T-helper 2 cell (primary cell): ENCODE measurements around the gene SCAMP4.

ENCODE experiments used
- DNase-seq, 5 experiments: peaks; one replicate each; pipeline versions ENCODE4 v3.0.0 to v3.0.0-alpha.2; 2012 to 2022

The SCAMP4 gene

DNA sequence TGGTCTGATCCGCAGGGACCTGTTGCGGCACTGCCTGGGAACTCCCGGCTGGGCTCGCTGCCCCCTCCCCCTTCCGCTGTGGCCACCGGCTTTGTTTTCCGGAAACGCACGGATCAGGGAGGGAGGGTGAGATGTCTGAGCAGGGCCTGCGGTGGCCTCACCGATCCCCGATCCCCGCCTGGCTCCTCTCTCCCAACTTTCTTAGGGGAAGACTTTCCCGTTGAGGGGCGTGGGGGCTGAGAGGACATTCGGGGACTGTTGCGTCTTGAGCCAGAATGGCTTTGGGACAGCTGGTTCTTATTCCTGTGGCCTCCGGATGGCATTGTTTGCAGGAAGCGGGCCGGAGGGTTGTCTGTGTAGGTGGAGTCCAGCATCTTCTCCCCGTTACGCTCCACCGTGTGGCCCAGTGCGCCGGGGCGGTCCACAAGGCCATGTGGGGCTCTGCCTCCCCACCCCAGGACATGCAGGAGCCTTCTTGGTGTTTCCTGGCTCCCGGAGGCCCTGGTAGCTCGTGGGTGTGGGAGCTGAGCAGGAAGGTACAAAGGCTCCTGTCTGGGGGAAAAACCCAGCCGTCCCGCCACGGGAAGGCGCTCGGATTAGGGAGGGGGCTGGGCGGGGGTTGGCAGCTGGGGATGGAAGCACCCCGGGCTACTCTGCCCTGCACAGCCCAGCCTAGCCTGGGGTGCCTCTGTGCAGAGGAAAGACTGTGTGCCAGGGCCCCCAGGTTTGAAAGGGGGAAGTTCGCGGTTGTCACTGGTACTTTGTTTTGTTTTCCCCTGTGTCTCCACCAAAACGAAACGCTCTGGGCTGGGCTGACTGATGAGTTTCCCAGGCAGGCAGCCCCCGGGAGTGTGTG, 37.1 kb downstream of the SCAMP4 start:
- DNase-seq, result peak; percentile 56 to 90 (median 76)

DNA sequence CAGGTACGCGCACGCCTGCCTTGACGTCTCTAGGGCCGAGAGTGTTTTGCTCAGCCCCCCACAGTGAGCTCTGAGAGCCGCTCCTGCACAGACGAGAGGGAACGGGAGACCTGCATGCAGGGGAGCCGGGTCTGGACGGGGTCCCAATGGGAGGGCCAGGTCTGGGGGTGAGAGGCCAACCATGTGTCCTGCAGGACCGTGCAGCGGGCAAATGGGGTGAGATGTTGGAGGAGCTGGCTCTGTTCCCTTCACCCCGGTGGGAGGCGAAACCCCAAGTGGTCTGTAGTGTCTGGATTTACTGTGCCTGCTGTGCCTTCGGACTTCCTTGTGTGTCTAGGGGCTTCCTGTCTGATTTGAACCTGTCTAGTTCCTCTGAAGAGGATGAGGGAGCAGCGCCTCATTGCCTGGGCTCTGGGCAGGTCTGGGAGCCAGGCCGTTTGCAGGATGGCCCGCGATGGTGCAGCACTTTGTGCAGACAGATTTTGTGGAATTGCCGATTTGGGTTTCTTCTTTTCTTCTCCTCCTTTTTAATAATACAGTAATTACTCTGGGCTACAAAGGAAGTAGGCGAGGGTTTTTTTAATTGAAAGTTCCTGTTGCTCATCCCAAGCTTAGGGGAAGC, 37.8 kb downstream of the SCAMP4 start:
- no peak for DNase-seq

DNA sequence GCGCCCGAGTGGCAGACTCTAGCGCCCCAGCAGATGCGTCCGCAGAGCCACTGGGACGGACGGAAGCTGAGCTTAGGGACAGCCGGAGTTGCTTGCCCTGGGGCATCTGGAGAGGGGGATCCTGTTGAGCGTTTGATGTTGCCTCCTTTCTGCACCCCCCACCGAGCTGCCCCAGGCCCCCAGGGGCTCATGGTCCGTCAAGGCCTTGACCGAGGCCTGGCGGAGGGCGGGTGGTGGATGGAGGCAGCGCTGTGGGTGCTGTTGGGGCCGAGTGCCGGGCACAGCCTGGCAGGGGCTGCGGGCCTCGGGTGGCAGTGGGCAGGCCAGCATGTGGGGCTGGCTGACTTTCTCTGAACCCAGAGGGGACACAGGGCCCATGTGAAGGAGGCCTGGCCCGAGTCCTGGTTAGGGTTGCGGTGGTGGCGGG, 38.5 kb downstream of the SCAMP4 start:
- no peak for DNase-seq

DNA sequence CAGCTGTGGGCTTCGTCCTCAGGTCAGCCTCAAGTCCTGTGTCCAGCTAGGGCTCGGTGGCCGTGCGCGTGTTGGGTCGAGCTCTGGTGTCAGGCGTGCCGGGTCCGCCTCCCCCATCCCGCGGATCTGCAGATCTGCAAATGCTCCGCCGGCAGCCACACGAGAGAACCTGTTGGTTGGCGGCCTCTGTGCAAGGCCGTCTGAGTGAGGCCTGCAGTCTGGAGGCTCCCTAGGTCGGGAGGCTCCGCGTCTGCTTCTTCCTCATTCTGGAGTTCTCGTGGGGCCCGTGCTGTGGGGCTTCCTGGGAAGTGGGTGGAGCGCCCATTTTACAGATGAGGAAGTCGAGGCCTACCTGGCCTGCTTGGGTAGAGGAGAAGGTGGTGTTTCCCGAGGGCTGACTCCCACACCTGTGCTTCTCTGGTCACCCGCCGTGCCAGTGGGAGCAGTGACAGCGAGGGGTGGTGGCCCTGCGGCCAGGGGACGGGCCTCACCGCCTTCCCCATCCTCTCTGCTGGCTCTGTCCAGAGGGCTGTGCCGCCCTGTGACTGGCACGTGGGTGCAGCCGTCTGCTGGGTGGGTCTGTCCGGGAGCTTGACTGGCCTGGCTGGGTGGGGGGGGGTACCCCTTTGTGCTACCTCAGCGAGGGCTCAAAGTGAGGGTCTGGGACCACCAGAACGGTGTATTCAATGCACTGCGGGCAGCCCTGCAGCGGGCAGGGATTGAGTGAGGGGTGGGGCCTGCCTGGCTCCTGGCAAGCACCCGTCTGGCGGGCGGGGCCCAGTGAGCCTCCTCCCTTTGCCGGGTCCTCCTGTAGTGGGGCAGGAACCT, 39.1 kb downstream of the SCAMP4 start:
- DNase-seq, result no peak

DNA sequence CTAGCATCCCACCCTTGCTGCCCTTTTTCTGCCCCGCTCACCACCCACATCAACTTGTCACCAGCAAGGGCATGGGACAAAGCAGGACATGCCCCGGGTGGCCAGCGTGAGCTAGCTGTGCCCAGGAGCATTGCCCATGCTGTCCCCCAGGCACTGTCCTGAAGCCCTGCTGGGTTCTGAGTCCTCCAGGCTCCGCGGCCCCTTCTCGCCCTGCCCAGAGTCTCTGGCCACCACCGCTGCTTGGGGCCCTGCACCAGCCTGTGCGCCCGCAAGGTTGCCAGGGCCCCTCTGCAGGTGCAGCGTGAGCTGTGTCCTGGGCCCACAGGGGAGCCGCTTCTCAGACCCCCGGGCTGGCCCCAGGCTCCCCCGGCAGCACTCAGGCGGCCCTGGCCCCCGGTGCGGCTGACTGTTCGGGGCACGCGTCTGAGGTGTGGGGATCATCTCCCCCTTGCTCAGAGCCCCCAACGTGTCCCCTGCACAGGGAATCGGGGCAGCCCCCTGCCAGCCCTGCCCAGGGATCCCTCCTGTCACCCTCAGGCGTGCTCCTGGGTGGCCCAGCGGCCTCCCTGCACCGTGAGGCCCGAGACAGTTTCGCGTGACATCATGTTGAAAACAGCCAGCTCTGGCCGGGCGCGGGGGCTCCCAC, 39.8 kb downstream of the SCAMP4 start:
- no peak for DNase-seq

DNA sequence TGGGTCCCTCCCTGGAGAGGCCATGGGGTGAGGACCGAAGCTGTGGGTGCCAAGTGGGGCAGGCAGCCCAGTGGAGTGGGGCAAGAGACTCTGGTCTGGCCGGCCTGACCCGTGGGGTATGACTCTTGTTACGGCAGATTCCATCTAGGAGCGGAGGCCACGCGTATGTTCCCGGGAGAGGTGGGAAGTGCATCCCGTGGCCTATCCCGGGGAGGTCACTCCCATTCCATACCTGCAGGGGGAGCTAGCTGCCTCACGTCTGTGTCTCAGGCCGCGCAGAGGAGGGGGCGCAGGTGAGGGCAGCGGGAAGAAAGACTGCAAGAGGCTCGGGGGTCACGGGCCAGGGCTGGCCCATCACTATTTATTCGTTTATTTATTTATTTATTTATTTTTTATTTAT, 40.7 kb downstream of the SCAMP4 start:
- DNase-seq, result peak in 2 of 5 experiments; percentile 34 to 47

DNA sequence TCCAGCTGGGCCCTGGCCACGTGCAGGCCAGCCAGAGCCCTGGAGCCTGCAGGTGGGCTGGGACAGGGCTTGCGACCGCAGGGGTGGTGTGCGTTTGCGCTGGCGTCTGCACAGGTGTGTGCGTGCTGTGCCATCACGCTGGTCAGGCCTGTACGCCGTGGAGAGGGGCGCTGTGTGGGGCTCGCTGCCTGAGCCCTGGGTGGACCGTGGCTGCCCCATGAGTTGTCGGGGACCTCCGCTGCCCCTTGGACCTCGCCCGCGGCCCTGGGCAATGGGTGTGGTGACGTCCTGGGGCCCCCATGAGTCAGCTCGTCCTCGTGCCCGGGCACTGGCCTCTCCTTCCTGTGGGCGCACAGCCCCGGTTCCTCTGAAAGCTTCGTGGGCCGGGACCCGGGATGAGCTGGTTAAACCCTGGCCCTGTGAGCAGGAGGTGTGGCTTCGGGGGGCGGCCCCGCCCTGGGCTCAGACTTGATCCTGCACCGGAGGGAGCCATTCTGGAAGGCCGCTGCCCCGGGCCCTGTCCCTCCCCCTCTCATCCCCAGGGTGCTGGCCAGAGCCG, 42.5 kb downstream of the SCAMP4 start:
- DNase-seq, result no peak

DNA sequence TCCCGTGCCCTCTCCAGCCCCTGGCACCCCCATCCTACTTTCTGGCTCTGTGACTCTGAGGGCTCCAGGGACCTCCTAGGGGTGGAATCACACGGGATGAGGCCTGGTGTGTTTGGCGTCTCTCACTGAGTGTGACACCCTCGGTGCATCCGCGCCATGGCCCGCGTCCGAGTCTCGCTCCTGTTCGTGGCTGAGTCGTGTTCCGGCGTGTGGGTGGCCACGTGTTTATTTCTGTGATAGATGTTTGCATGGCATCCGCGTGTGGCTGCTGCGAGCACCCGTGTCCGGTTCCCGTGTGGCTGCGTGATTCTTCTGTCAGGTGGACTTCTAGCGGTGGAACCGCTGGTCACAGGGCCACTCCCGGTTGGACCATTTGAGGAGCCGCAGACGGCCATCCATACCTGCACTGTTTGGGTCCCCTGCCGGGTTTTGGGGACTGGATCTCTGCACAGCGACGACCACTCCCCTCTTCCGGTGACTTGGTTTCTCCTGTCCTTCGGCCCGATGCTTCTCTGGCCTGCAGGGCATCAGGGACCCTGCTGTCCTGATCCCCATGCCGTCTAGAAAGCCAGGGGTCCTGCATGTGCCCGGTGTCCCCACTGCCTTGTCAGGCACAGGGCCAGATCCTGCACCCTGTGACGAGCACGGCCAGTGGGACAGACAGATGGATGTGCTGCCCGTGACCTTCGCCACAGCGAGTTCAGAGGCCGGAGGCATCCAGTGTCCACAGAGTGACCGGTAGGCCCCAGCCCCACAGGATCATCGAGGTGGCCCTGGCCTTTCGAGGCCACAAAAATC, 44.3 kb downstream of the SCAMP4 start:
- DNase-seq, result no peak

DNA sequence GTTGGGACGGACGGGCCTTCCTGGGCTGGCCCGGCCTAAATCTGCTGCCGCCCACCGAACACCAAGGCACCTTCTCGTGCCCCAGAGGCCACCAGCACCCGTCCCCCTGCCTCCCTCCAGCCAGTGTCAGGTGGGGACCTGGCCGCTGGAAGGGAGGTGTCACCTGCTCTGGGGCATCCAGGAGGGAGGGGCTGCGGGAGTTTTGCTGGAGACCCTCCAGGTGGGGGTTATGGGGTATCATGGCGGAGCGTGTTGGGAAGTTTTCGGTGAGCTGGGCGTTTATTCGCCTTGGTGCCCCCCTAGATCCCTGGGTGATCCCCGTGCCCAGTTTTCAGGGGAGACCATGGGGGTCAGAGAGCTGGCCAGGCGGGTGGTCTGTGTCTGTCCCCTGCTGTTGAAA, 45.4 kb downstream of the SCAMP4 start:
- no peak for DNase-seq

DNA sequence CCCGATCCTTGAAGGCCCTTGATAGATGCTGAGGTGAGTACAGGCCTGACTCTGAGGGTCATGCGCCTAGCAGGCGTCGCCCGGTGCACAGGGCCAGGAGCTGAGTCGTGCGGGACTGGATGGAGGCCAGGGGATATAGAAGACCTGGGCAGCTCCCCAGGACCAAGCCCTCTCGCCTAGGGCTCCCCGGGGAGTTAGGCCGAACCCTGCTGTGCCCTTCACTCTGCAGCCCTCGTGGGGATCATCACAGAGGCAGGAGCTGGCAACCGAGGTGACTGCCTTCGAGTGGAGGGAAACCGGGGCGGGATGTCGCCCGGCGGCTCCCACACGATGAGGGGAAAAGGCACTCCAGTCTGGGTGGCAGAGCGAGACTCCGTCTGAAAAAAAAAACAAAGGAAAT, 47.4 kb downstream of the SCAMP4 start:
- DNase-seq, result no peak

DNA sequence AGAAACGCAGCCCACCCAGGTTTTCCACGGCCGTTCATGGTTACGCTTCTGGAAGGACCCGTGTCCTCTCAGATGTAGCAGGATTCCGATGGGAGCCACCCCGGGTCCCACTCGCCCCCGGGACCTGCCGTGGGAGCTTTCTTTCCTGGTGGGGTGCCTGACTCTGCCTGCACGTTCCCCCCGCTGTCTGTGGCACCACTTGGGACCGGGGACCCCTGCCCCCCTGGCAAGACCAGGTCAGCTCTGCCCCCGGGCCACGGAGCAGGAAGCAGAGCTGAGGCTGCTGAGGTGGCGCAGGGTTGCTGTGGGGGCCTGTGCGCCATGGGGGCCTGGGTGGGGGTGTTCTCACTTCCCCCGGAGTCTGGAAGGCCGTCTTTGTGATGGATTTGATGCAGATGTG, 47.8 kb downstream of the SCAMP4 start:
- no peak for DNase-seq

DNA sequence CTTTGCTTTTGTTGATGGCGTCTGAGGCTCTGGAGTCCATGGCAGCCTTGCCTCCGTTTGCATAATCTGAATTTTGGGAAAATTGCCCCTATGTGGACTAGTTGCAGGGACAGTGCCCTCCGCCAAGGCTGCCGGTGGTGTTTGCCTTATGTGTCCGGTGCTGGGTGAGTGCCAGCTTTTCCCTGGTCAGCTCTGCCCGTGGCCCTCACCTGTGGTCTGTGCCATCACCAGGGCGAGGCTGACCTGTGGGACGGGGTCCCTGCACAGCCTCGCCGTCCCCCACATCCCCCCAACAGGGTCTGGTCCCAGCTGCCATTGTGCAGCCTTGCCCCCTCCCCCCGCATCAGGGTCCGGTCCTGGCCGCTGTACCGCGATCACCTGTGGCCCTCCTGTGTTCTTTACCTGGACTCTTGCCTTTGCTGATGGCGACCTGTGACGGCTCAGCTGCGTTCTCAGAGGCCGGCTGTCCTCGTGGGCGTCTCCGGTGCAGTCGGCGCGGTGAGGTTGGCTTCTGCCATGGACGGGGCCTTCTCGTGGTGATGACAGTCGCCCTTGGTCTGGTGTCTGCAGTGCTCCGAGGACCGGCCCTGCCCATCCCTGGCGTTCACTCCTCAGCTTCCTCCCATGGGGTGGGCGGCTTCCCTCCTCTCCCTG, 48.4 kb downstream of the SCAMP4 start:
- no peak for DNase-seq

DNA sequence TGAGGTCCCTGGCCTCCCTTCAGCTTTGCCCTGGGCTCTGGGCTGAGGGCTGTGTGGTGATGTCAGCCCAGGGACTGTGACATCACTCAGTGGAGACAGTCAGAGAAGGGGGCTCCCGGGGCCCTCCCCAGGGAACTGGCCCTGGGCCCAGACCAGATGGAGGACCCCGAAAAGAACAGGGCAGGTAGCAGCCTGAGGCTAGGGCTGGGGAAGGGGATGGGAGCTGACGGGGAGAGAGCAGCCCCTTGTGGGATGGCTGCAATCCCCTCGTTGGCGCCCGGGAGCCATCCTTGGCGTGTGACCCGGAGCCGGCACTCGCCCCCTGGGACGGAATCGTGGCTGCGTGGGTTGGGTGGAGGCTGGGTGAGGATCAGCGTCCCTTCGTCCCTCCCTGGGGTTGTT, 49.3 kb downstream of the SCAMP4 start:
- no peak for DNase-seq

DNA sequence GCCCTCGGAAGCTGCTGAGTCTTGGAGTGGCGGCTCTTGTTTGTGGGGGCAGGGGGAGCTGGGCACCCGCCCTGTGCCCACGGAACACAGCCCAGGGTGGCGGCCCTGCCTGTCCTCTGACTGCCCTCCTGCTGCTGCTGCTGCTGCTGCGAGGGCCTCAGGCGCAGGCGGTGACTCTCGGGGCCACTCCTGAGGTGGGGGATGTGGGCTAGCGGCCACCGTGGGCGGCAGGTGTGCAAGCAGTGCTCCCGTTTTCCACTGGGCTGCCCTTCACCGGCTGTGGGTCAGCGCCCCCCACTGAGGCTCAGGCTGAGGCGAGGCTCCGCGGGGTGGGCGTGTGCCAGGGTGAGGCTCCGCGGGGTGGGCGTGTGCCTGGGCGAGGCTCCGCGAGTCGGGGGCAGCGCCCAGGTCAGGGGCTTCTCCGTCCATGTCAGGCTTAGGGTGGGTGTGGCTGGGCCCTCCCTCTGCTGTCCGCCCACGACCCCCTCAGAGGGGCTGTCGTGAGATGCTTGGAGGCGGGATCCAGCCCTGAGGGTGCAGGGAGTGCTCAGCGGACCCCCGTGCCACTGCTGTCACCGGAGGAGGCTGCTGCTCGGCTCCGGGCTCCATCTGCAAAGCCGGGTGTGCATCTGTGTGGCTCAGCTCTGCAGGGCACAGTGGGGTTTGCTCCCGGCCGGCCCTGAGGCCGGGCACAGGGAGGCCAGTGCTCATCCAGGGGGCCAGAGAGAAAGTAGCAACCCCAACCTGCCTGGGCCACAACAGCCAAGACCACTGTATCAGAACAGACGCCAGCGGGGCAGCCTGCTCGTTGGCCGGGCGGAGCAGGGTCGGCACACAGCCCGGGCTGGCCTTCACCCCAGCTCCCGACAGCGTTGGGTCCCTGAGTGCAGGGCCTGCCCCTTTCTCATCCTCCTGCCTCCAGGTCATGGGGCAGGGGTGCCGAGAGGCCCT, 50.2 kb downstream of the SCAMP4 start:
- no peak for DNase-seq

DNA sequence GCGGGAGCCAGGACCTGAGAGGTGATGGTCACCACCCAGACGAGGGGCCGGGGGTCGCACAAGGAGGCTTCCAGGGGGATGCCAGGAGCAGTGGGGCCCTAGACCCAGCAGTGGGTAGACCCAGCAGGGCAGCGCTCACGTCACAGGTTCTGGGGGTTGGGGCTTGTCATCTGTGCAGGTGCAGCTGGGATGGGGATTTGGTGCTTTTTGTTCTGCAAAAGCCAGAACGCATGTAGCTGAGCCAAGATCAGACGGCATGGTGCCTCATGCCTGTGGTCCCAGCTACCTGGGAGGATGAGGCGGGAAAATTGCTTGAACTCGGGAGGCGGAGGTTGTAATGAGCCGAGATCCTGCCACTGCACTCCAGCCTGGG, 50.9 kb downstream of the SCAMP4 start:
- no peak for DNase-seq

DNA sequence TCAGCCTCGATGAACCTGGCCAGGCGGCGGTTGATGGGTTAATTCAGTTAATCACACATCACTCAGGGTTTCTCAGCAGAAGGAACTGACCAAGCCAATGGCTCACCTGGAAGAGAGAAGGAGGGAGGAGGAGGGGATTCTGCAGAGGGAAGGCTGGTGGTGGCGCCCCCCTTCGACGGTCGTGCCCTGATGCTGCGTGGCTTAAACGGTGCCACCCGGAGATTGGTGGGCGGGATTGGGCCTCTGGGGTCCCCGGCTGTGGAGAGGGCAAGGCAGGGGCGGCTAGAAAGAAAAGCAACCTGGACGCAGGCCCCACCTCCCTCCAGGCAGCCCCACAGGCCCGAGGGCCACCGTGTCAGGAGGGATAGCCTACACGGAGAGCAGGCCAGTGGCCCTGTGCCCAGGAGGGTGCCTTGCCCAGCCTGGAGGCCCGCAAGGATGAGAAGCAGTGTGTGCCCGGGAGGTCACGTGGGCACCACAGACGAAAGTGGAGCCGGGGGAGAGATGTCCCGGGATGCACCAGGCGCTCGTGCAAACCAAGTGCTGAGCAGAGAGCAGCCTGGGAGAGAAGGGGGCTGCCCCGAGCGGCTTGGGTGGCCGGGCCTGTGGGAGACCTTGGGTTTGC, 51.8 kb downstream of the SCAMP4 start:
- DNase-seq, result no peak

DNA sequence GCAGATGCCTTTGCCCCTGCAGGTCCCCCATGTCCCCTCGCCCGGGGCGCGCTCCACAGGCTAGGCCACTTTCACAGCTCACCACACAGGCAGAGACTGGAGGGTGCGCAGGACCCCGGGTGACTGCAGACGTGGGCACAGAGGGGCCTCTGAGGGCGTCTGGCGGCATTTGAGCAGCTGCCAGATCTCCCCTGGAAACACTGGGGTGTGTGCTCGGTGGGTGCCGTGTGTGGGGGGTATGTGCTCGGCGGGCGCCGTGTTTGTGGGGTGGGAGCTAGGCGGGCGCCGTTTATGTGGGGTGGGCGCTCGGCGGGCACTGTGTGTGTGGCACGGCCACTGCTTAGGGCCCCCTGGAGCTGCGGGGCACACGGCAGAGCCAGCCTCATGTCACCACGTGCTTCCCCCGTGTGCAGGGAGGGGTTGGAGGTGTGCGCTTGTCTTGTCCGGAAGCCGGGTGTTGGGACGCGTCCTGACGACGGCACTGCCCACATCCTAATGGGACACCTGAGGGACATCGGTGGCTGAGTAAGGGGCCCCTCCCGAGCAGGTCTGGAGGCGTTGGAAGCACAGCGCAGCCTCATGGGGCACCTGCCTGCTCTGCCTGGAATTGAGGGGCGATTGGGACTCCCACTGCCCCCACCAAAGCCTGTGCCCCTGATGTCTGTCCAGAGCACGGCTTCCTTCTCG, 52.5 kb downstream of the SCAMP4 start:
- no peak for DNase-seq

DNA sequence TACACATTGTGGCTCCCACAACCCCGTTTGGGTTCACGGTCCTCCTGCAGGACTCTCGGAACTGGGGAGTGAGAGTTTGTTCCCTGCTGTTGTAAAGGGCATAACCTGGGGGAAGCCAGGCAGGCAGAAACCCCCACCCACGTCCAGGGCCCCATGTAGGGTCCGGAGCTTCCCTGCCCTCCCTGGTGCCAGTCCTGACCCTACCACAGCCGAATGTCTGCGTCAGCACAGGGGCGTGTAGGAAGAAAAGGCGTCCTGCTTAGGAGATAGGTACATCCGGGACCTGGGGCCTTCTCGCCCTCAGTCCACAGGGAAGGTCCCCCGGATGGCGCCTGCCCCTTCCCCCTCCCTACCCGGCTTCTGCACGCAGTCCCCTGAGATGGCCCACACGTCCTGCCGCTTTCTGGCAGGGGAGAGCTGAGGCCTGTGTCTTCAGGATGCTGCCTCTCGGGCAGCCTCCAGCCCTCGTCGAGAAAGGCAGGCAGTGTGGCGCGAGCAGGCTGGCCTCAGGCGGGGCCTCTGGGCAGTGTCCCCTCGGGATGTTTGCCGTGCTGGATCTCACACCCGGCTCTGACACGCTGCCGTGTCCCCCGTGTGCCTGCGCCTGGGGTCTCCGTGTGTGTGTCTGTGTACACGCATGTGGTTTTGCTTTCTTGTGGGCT, 54.9 kb downstream of the SCAMP4 start:
- DNase-seq, result no peak
